GM12891 (cell line): Measurements from ENCODE around the gene ELOVL5.

Source experiments
- POLR2A ChIP-seq: IDR thresholded peaks from 2 replicates; pipeline ENCODE4 v1.6.1; 2011; ENCODE audit warnings: low read depth, low read length, control low read depth
- POLR2AphosphoS5 ChIP-seq: IDR thresholded peaks from 2 replicates; pipeline ENCODE4 v1.6.1; 2011; ENCODE audit warnings: low read depth, low read length, control low read depth
- POU2F2 ChIP-seq: IDR thresholded peaks from 2 replicates; pipeline ENCODE4 v1.6.1; 2011; ENCODE audit warnings: low read depth, mild to moderate bottlenecking, control low read depth, low read length, moderate library complexity
- SPI1 ChIP-seq: IDR thresholded peaks from 2 replicates; pipeline ENCODE4 v1.6.1; 2011; ENCODE audit warnings: low read depth, low read length, control low read depth
- TAF1 ChIP-seq: IDR thresholded peaks from 2 replicates; pipeline ENCODE4 v1.6.1; 2011; ENCODE audit warnings: low read depth, low read length, control low read depth

DNA sequence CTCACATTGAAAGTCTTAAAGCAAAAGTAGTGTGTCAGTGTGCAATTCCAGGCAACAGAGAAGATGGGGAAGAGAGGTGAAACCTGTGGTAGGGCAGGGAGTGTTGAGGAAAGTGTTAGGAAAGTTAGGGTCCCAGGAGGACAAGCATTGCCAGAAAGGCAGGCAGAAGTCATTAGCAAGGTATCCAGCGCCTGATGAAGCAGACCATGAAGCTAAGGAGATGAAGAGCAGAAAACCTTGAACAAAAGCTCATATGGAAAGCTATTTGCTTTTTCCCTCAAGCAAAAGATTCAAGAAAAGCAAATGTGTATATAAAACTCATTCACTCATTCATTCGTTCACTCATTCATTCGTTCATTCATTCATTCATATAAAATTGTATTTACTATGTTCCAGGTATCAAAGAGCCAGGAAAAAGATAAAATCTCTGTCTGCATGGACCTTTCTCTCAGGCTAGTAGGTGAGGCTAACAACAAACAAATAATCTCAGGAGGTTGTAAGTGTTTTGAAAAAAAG lies 96.5 kb downstream of the ELOVL5 start:
- no peak for TF ChIP-seq TAF1
- no peak for TF ChIP-seq SPI1
- TF ChIP-seq POU2F2, result no peak
- no peak for TF ChIP-seq POLR2A
- TF ChIP-seq POLR2AphosphoS5, result no peak
